Fibroblast of mammary gland (primary cell): Measurements from ENCODE around the gene SPATA19.

Source experiments
- DNase-seq: peaks from one replicate; pipeline ENCODE4 v3.0.0-alpha.2; 2010; ENCODE audit warnings: low read depth
- H3K4me3 ChIP-seq: 2 replicates; pipeline ENCODE4 v1.5.1; 2011; ENCODE audit warnings: low read depth, mild to moderate bottlenecking, low read length, moderate library complexity; ENCODE audit not compliant: control insufficient read depth
- CTCF ChIP-seq: conservative IDR thresholded peaks from 2 replicates; pipeline ENCODE4 v1.5.1; 2011; ENCODE audit warnings: low read depth, low read length, inconsistent platforms; ENCODE audit not compliant: control insufficient read depth, insufficient read depth

The SPATA19 gene

DNA sequence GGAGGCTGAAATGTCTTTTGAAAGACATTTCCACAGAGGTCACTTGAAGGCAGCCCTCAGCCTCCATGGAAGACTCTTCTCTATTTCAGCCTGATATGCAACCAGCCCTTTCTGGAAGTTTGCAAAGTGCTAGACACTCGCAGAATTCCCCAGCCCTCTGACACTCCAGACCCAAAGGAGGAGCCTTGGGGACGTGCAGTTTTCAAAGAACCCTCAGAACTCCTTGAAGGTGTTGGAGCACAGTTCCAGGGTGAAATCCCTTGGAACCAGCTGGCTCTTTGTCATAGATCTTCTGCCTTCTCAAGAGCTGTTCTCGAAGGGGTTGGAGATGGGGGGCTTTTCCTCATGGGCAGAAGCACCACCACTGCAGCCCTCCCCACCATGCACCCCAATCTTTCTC is 19.6 kb downstream of the SPATA19 start:
- no peak overlapping the region for H3K4me3 ChIP-seq

GRCh38 chr11:133825156-133825555 is 20.2 kb downstream of the SPATA19 start:
- no peak overlapping the region for H3K4me3 ChIP-seq
- TF ChIP-seq CTCF: no peak
- no peak for DNase-seq

More for the DNA sequence above, 19.6 kb downstream of the SPATA19 start:
- TF ChIP-seq CTCF: no peak
- no peak for DNase-seq

GRCh38 chr11:133824593-133824992 is 20.7 kb downstream of the SPATA19 start:
- no peak for DNase-seq
- no peak for TF ChIP-seq CTCF
- H3K4me3 ChIP-seq: no peak overlapping the region

DNA sequence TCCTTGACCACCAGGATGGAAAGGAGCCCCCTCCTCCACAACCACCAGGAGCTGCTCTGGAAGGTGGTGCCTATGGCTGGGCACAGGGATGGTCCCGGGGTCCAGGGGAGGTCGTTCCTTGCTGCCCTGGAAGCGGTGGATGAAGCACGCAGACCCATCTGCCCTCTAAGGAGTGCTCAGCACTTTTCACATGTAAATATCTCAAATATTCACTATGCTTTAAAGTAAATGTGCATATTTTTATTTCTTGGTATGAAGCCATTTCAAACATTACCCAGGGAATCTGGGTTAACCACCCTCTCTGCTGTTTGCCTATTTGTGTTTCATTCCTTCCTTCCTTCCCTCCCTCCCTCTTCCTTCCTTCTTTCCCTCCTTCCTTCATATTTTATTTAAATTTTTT is 21.7 kb downstream of the SPATA19 start:
- H3K4me3 ChIP-seq: no peak overlapping the region
- no peak for TF ChIP-seq CTCF
- DNase-seq: no peak

DNA sequence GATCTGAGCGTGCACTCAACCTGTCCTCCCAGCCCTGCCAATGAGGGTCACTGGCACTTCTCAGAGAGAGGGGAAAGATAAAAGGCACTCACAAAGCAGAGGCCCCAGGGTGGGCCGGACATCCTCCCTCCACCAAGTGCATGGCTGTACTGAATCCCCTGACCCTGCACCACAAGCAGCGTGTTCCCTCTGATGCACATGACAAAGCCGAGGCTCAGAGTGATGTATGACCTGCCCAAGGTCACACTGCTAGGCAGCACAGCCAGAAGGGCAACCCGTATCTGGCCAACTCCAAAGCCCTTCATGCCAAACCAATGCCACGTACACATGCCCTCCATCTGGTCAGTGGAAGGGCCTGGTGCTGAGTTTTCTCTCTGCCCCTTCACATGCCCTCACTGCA is 22.1 kb downstream of the SPATA19 start:
- no peak for DNase-seq
- TF ChIP-seq CTCF: no peak
- no peak overlapping the region for H3K4me3 ChIP-seq

DNA sequence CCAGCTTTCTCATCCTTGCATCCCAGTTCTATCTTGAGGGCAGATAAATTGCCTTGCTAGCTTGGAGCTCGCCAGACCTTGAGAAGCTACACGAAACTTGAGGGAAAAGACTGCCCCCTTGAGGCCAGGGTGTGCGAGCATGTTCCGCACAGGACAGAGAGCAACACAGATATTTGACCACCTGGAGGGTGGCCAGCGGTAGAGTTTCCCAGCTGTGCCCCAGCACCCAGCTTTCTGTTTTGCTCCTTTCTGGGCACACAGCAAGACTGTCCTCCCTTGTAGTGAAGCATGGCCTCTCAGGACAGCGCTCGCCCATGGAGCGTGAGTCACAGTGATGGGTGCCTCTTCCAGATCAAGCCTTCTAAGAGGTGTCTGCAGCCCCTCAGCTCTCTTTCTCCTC is 23.5 kb downstream of the SPATA19 start:
- peak; percentile 6 for DNase-seq
- TF ChIP-seq CTCF: peak; percentile 32
- H3K4me3 ChIP-seq: no peak overlapping the region

DNA sequence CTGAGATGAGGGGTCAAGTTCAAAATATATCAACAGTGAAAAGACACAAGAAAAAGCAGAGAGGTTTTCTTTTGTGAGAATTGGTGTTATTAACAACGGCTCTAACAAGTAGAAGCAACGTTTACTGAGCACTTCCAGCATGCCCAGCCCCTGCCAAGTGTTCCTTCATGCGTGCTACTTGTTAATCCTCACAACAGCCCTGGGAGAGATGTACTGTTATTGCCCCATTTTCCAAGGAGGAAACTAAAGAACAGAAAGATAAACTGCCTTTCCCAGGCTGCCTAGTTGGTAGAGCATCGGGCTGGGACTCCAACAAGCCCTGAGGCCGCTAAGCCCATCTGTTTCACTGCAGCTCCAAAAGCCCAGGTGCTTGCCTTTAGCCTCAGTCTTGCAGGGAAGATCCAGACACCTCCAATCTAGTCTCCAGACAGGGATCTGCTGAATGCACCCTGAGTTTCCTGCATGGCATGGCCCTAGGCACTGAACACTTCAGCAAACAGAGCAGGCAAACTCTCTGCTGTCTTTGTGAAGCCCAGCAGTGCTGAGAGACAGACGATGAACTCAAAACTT is 25.5 kb downstream of the SPATA19 start:
- H3K4me3 ChIP-seq: no peak overlapping the region
- TF ChIP-seq CTCF: no peak
- no peak for DNase-seq
